PFSK-1 (cell line): ENCODE results near the gene VSIG4.

Experiments
- POLR2AphosphoS5 ChIP-seq: IDR thresholded peaks from 2 replicates; pipeline ENCODE4 v1.6.1; 2012; ENCODE audit warnings: low read depth, mild to moderate bottlenecking, control low read depth, low read length, moderate library complexity
- TAF1 ChIP-seq: IDR thresholded peaks from 2 replicates; pipeline ENCODE4 v1.6.1; 2012; ENCODE audit warnings: low read length, control low read depth, borderline replicate concordance; ENCODE audit not compliant: insufficient read depth
- TF ChIP-seq, protein P1 (sequence below), 2 experiments: IDR thresholded peaks; 2 replicates each; pipeline versions ENCODE4 v1.6.1 to v1.8.0; 2011 to 2012; ENCODE audit warnings: low read depth in 2 of 2, low read length in 2 of 2, control low read depth in 1 of 2, inconsistent platforms in 1 of 2, mild to moderate bottlenecking in 1 of 2, moderate library complexity in 1 of 2; ENCODE audit not compliant: insufficient read depth in 1 of 2

DNA sequence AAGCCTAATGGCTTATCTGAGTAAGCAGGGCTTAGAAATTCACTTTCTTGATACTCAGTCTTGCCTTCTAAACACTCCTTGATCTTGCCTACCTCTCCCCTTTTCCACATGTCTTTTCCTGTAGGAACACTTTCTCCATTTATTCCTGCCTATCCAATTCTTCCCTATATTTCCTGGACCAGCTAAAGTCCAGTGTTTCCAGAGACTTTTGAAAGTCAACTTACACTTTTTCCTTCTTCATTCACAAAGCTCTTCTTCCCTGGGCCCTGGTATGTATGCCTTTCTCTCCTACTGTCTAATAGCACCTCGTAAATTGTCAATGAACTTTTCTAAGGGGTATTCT, 20.6 kb downstream of the VSIG4 start:
- TF ChIP-seq, protein P1, sequence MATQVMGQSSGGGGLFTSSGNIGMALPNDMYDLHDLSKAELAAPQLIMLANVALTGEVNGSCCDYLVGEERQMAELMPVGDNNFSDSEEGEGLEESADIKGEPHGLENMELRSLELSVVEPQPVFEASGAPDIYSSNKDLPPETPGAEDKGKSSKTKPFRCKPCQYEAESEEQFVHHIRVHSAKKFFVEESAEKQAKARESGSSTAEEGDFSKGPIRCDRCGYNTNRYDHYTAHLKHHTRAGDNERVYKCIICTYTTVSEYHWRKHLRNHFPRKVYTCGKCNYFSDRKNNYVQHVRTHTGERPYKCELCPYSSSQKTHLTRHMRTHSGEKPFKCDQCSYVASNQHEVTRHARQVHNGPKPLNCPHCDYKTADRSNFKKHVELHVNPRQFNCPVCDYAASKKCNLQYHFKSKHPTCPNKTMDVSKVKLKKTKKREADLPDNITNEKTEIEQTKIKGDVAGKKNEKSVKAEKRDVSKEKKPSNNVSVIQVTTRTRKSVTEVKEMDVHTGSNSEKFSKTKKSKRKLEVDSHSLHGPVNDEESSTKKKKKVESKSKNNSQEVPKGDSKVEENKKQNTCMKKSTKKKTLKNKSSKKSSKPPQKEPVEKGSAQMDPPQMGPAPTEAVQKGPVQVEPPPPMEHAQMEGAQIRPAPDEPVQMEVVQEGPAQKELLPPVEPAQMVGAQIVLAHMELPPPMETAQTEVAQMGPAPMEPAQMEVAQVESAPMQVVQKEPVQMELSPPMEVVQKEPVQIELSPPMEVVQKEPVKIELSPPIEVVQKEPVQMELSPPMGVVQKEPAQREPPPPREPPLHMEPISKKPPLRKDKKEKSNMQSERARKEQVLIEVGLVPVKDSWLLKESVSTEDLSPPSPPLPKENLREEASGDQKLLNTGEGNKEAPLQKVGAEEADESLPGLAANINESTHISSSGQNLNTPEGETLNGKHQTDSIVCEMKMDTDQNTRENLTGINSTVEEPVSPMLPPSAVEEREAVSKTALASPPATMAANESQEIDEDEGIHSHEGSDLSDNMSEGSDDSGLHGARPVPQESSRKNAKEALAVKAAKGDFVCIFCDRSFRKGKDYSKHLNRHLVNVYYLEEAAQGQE (IDR thresholded peaks at IDR 0.05; ENCODE audit: insufficient read depth in 1 of 2, low read depth in 2 of 2, low read length in 2 of 2): no peak
- no peak for TF ChIP-seq POLR2AphosphoS5
- no peak for TF ChIP-seq TAF1
